Measurements from ENCODE around the gene MKI67.

Gene MKI67

DNA sequence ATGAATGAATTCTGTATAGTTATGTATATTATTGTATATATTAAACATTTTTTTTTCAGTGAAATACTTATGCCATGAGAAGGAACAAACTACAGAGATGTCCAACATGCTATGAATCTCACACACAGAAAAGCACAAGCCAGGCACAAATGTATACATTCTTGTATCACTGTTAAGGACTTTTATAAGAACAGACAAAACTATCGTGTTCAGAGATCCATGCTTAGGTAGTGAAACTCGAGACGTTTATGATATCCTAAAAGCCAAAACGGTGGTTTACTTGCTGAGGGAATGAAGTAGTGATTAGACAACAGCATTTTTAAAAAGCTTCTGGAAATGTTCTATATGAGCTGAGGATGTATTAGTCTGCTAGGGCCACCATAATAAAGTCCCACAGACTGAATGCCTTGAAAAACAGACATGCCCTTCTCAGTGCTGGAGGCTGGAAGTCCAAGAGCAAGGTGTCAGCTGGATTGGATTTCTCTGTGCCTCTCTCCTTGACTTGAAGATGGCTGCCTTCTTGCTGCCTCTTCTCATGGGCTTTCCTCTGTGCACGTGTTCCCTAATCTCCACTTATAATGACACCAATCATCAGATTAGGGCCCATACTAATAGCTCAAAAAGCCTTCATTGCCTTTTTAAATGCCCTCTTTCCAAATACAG, 4.3 kb downstream of the MKI67 start:
- Histone ChIP-seq H3K4me3 (replicated peaks; ENCODE audit: low read depth, low read length) (no peak overlapping the region), H3K27me3 (replicated peaks; ENCODE audit: control insufficient read depth, insufficient read depth, low read length) (no peaks in the 10 kb centered on the region), H3K36me3 (ENCODE audit: control insufficient read depth, insufficient read depth, low read length) (no peaks in the 10 kb centered on the region; the same call in 1 of the 2 replicates)
- TF ChIP-seq, protein P1, sequence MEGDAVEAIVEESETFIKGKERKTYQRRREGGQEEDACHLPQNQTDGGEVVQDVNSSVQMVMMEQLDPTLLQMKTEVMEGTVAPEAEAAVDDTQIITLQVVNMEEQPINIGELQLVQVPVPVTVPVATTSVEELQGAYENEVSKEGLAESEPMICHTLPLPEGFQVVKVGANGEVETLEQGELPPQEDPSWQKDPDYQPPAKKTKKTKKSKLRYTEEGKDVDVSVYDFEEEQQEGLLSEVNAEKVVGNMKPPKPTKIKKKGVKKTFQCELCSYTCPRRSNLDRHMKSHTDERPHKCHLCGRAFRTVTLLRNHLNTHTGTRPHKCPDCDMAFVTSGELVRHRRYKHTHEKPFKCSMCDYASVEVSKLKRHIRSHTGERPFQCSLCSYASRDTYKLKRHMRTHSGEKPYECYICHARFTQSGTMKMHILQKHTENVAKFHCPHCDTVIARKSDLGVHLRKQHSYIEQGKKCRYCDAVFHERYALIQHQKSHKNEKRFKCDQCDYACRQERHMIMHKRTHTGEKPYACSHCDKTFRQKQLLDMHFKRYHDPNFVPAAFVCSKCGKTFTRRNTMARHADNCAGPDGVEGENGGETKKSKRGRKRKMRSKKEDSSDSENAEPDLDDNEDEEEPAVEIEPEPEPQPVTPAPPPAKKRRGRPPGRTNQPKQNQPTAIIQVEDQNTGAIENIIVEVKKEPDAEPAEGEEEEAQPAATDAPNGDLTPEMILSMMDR (IDR thresholded peaks at IDR 0.05; ENCODE audit: insufficient read depth, low read length, poor library complexity, severe bottlenecking): no peak
- no peak for DNase-seq (ENCODE audit: extremely low read depth, insufficient read length)

DNA sequence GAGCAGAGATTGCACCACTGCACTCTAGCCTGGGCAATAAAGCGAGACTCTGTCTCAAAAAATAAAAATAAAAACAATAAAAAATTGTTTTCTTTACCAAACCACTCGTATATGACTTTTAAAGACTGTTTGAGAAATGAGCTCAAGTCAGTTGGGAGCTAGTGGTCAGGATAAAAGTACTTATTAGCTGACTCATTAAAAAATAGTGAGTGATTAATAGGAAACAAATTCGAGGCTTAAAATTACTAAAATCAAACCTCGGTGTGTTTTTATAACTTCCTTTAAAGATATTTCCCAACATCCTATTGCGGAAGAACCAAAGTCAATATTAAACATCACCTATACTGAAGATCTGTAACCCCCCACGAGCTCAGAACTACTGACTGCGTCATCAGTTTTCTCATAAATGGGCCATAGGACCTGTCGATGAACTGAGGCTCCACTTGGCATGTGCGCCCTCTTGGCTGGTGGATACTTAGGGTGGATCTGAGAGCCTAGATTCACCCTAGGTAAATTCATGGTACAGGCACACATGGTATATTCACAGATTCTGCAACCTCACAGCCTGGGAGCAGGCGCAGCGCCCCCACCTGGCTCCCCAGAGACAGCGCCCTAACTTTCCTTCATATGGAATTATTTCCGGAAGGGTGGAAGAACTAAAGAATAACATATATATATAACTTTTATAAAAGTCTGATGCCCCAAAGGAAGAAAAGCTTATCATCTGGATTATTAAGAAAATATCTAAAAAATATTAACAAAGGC, 9.2 kb downstream of the MKI67 start:
- TF ChIP-seq, protein P1 (IDR thresholded peaks at IDR 0.05; ENCODE audit: insufficient read depth, low read length, poor library complexity, severe bottlenecking): peak; percentile 42
- no peak for DNase-seq (ENCODE audit: extremely low read depth, insufficient read length)
- Histone ChIP-seq H3K36me3 (ENCODE audit: control insufficient read depth, insufficient read depth, low read length) (peaks cover 16% of the 10 kb centered on the region), H3K4me3 (replicated peaks; ENCODE audit: low read depth, low read length) (no peak overlapping the region), H3K27me3 (replicated peaks; ENCODE audit: control insufficient read depth, insufficient read depth, low read length) (no peaks in the 10 kb centered on the region)

DNA sequence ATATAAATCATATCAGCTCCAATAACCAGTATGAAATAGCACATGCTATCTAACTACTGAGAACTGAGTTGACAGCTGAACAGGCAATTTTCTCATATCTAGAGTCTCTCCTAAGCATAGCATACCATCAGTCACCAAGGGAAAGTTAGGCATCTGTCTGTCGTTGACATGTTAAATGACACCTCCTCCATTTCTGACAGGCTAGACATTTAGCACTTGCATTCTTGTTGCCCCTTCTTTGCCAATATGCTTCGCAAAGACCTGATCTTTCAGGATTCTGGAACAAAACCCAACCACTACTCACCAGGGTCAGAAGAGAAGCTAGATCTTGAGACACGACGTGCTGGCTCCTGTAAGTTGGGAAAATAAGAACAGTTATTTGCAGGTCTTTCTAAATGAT, 10.0 kb downstream of the MKI67 start:
- TF ChIP-seq, protein P1 (IDR thresholded peaks at IDR 0.05; ENCODE audit: insufficient read depth, low read length, poor library complexity, severe bottlenecking): no peak
- Histone ChIP-seq H3K27me3 (replicated peaks; ENCODE audit: control insufficient read depth, insufficient read depth, low read length) (no peaks in the 10 kb centered on the region), H3K4me3 (replicated peaks; ENCODE audit: low read depth, low read length) (no peak overlapping the region), H3K36me3 (ENCODE audit: control insufficient read depth, insufficient read depth, low read length) (peaks cover 16% of the 10 kb centered on the region)
- no peak for DNase-seq (ENCODE audit: extremely low read depth, insufficient read length)

DNA sequence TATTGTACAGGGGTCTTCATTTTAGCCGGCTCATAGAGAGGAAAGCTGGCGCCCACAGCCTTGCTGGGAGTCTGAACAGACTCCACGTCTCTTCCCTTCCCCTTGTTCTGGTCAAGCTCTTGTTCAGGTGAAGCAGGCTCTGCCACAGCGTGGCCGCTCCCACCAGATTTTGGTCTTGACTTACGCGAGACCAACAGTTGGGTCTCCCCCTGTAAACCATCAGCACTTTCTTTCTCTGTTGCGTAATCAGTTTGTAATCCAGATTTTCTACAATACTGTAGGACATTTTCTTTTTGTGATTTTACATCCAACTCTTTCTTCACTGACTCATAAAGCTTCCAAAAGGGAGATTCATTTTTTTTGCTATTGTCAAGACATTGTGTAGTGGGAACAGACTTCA, 10.9 kb downstream of the MKI67 start:
- TF ChIP-seq, protein P1 (IDR thresholded peaks at IDR 0.05; ENCODE audit: insufficient read depth, low read length, poor library complexity, severe bottlenecking): no peak
- Histone ChIP-seq H3K36me3 (ENCODE audit: control insufficient read depth, insufficient read depth, low read length) (peaks cover 17% of the 10 kb centered on the region), H3K27me3 (replicated peaks; ENCODE audit: control insufficient read depth, insufficient read depth, low read length) (no peaks in the 10 kb centered on the region), H3K4me3 (replicated peaks; ENCODE audit: low read depth, low read length) (no peak overlapping the region)
- no peak for DNase-seq (ENCODE audit: extremely low read depth, insufficient read length)

DNA sequence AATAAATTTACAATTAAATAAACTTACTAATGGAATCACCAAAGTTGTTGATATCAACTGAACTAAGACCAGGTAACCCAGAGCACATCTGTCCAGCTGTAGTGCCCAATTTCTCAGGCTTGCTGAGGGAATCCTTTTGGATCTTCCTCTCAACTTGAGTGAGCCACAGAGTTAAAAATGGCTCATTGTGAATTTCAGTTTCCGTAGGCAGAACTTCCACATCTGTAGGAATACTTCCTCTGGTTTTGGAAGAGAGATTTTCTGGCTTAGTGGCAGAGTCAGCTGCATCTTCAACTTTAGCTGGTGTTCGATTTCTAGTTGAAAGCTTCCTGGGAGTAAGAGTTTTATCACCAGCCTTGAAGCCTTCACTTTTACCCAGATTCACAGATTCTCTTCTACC, 11.3 kb downstream of the MKI67 start:
- DNase-seq (ENCODE audit: extremely low read depth, insufficient read length): no peak
- TF ChIP-seq, protein P1 (IDR thresholded peaks at IDR 0.05; ENCODE audit: insufficient read depth, low read length, poor library complexity, severe bottlenecking): no peak
- Histone ChIP-seq H3K36me3 (ENCODE audit: control insufficient read depth, insufficient read depth, low read length) (peaks cover 17% of the 10 kb centered on the region), H3K27me3 (replicated peaks; ENCODE audit: control insufficient read depth, insufficient read depth, low read length) (no peaks in the 10 kb centered on the region), H3K4me3 (replicated peaks; ENCODE audit: low read depth, low read length) (no peak overlapping the region)
